K562 (cell line): ENCODE data around the gene CLIP2. TPM values are rescaled to one million over a fixed set of nuclear protein-coding genes. Genes with fewer than 3 reads are reported as not detected.

Experiments
- ARNT ChIP-seq, 2 experiments: fragments of 450-650 bp; IDR thresholded peaks; 2 replicates each; pipeline ENCODE4 v1.6.1; 2016; ENCODE audit warnings: mild to moderate bottlenecking in 1 of 2
- CEBPB ChIP-seq: fragments of 450-650 bp; IDR thresholded peaks from 2 replicates; pipeline ENCODE4 v1.6.1; 2016; ENCODE audit warnings: missing genetic modification characterization, missing compliant biosample characterization
- CUX1 ChIP-seq: fragments of 200-800 bp; sonication (Bioruptor generic); IDR thresholded peaks from 2 replicates; pipeline ENCODE4 v1.6.1; 2016; ENCODE audit warnings: missing genetic modification characterization, missing compliant biosample characterization
- ELF4 ChIP-seq: fragments of 450-650 bp; formaldehyde crosslinking; IDR thresholded peaks from 2 replicates; pipeline ENCODE4 v1.4.0; 2022; ENCODE audit warnings: missing genetic modification characterization
- FOXP1 ChIP-seq: sonication (generic); formaldehyde crosslinking; IDR thresholded peaks from 2 replicates; pipeline ENCODE4 v1.8.0; 2022; ENCODE audit warnings: mild to moderate bottlenecking, missing genetic modification reagents
- GABPA ChIP-seq: fragments of 200-800 bp; sonication (Bioruptor generic); conservative IDR thresholded peaks from 2 replicates; pipeline ENCODE4 v1.6.1; 2016; ENCODE audit warnings: low read depth, missing genetic modification characterization, missing compliant biosample characterization
- HMG20B ChIP-seq: fragments of 250-450 bp; sonication (Bioruptor Pico); IDR thresholded peaks from 2 replicates; pipeline ENCODE4 v1.5.0; 2021; ENCODE audit warnings: mild to moderate bottlenecking
- HNRNPLL ChIP-seq: fragments of 200-400 bp; formaldehyde crosslinking; IDR thresholded peaks from 2 replicates; pipeline ENCODE4 v1.6.1; 2017; ENCODE audit warnings: low read length, low read depth, mild to moderate bottlenecking; ENCODE audit not compliant: poor library complexity, severe bottlenecking
- IRF2 ChIP-seq: sonication (generic); formaldehyde crosslinking; IDR thresholded peaks from 2 replicates; pipeline ENCODE4 v1.8.1; 2022; ENCODE audit warnings: mild to moderate bottlenecking, missing genetic modification reagents
- SPI1 ChIP-seq: IDR thresholded peaks from 2 replicates; pipeline ENCODE4 v1.6.1; 2011; ENCODE audit warnings: low read depth, low read length, control low read depth, borderline replicate concordance
- TGIF2 ChIP-seq: sonication (generic); formaldehyde crosslinking; IDR thresholded peaks from 2 replicates; pipeline ENCODE4 v1.8.1; 2022; ENCODE audit warnings: mild to moderate bottlenecking, missing genetic modification reagents, moderate library complexity
- TSC22D4 ChIP-seq: fragments of 450-650 bp; IDR thresholded peaks from 2 replicates; pipeline ENCODE4 v1.6.1; 2016; ENCODE audit warnings: missing genetic modification characterization, missing biosample characterization, control low read depth
- ZBTB7A ChIP-seq: IDR thresholded peaks from 2 replicates; pipeline ENCODE4 v1.6.1; 2011; ENCODE audit warnings: low read depth, mild to moderate bottlenecking, low read length, moderate library complexity, borderline replicate concordance; ENCODE audit not compliant: control insufficient read depth
- ZKSCAN8 ChIP-seq: fragments of 200-800 bp; sonication (Bioruptor generic); IDR thresholded peaks from 2 replicates; pipeline ENCODE4 v1.6.1; 2016; ENCODE audit warnings: missing genetic modification characterization, missing compliant biosample characterization
- ZNF280A ChIP-seq: fragments of 450-650 bp; IDR thresholded peaks from 2 replicates; pipeline ENCODE4 v1.6.1; 2018; ENCODE audit warnings: mild to moderate bottlenecking, low read depth; ENCODE audit not compliant: partially characterized antibody
- ZNF583 ChIP-seq: fragments of 250-450 bp; sonication (Bioruptor Pico); IDR thresholded peaks from 2 replicates; pipeline ENCODE4 v1.4.0; 2020
- ZZZ3 ChIP-seq: fragments of 450-650 bp; IDR thresholded peaks from 2 replicates; pipeline ENCODE4 v1.6.1; 2016; ENCODE audit warnings: antibody characterized with exemption, mild to moderate bottlenecking, moderate library complexity
- polyA plus RNA-seq, 8 experiments: library from polyadenylated mRNA; depleted of rRNA in 4 of 8; stranded (reverse) in 5 of 8; unstranded in 3 of 8; fragments of >200 nt; fragmentation: Nextera tagmentation in 2 of 8; fragmentation: Illumina TruSeq in 1 of 8; extraction: Ambion mirVana in 2 of 8; extraction: Trizol in 1 of 8; gene quantifications; 2 replicates each; pipeline versions ENCODE4 v1.2.1 to v1.2.3, GENCODE V29; 2011 to 2014; ENCODE audit warnings: inconsistent platforms in 1 of 8, missing spikeins in 1 of 8
- total RNA-seq, 7 experiments: library from RNA; depleted of rRNA in 6 of 7; stranded (reverse); fragments of >200 nt in 6 of 7; fragmentation: Illumina TruSeq in 2 of 7; extraction: Trizol in 2 of 7; gene quantifications; 2 replicates each; pipeline versions ENCODE4 v1.2.1 to v1.2.3, GENCODE V29; 2011 to 2021; ENCODE audit warnings: low replicate concordance in 1 of 7
- TF ChIP-seq, protein P1 (sequence below): fragments of 250-450 bp; sonication (Bioruptor Pico); IDR thresholded peaks from 2 replicates; pipeline ENCODE4 v1.5.0; 2021; ENCODE audit warnings: mild to moderate bottlenecking, moderate library complexity
- TF ChIP-seq, protein P2 (sequence below): fragments of 250-450 bp; sonication (Bioruptor Pico); IDR thresholded peaks from 2 replicates; pipeline ENCODE4 v1.9.0; 2021; ENCODE audit warnings: mild to moderate bottlenecking

CLIP2 gene
- total and polyA plus RNA-seq, 9 of the 15 experiments (the other 6 are each of a cell fraction or from before 2014, with no cell fraction given) = 0.07 to 5.4 (median 2.1) TPM

GRCh38 chr7:74452748-74453321 is 163.6 kb downstream of the CLIP2 start (continued):
- TF ChIP-seq ZKSCAN8 (CRISPR knock-in tag) = peak; percentile 72; the same call in 1 of the 2 replicates
- TF ChIP-seq ARNT (IDR thresholded peaks at IDR 0.05) = no peak
- TF ChIP-seq ZNF280A = no peak
- TF ChIP-seq, protein P1, sequence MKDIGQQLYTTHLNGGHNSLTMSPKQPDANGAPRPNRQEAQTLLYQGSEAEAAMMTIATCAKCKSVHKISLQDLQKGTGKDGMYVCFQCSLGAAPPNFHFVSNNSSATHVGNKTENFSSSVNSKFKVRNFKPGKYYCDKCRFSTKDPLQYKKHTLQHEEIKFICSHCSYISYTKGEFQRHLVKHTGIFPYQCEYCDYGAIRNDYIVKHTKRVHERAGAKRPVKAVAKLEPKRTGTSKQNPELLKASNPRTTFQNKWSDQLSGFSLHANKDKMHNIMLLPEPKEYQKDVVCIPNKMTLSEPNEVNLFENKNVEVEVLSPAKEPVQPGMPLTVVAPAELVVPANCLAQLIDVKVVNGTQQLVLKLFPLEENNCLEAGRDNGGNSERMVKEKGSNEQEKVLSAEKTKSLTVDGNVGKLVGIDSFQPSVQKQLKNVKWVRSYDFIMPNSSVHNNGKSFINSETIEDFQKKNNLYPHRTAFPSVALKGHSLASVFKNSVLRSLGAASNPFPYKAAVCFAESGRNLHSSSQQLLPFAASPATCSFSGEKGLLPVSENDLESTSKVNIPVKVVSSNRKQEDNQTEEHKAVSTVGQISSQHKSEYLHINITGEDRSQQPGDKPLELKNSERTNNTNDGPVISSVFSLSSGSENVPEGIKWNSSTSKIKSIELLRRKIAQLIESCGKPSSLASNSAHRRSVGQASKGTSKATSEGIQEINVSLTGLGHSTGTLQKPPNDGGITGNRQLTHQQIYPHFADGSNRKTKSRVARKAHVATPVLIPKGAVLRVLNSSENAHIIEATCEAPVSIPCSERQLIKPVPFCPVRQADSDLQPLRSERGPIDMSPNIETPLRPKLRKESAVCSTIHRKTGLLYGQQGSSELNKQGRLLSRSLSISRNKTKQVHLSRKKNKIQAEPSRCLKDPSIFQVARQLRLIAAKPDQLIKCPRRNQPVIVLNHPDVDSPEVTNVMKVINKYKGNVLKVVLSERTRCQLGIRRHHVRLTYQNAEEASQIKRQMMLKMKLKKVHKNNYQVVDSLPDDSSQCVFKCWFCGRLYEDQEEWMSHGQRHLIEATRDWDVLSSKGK (CRISPR knock-in tag) = no peak
- TF ChIP-seq ZNF583 (CRISPR knock-in tag) = peak; percentile 71; the same call in 1 of the 2 replicates
- no peak for TF ChIP-seq ZZZ3
- no peak for TF ChIP-seq FOXP1 (CRISPR knock-in tag)
- TF ChIP-seq IRF2 (CRISPR knock-in tag) = no peak
- TF ChIP-seq ZBTB7A = no peak
- TF ChIP-seq HNRNPLL = no peak
- TF ChIP-seq ELF4 = no peak
- TF ChIP-seq, protein P2, sequence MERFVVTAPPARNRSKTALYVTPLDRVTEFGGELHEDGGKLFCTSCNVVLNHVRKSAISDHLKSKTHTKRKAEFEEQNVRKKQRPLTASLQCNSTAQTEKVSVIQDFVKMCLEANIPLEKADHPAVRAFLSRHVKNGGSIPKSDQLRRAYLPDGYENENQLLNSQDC (CRISPR knock-in tag) = no peak
- TF ChIP-seq TGIF2 = no peak
- TF ChIP-seq SPI1 = no peak
- TF ChIP-seq GABPA (tag) = peak; percentile 56
- no peak for TF ChIP-seq CEBPB
- peak; percentile 83 for TF ChIP-seq CUX1 (CRISPR knock-in tag)
- TF ChIP-seq HMG20B = no peak
- TF ChIP-seq TSC22D4 (tag) = no peak
